ENCODE measurements around the gene RBPMS2.
"Not testable (repeated sequence)": the region's sequence is repeated elsewhere in the genome, so short reads cannot be mapped to it uniquely, and the experiment has no call there.

GRCh38 chr15:64795921-64796320, 20.5 kb upstream of the RBPMS2 start:
- not testable (repeated sequence) for TF ChIP-seq BACH1 (IDR thresholded peaks at IDR 0.05; ENCODE audit: low read length); CTCF (IDR thresholded peaks at IDR 0.05; ENCODE audit: control extremely low read depth in 1 of 3, insufficient read depth in 1 of 3, low read depth in 1 of 3, low read length in 3 of 3); POLR2A (IDR thresholded peaks at IDR 0.05; ENCODE audit: control extremely low read depth in 1 of 2, low read depth in 2 of 2, low read length in 2 of 2); ASH2L (IDR thresholded peaks at IDR 0.05; ENCODE audit: low read length); SP1 (IDR thresholded peaks at IDR 0.05; ENCODE audit: low read depth, low read length); TAF1 (IDR thresholded peaks at IDR 0.05; ENCODE audit: low read depth, low read length)

Data from H1 (cell line).